Vagina (tissue), 2 donors: ENCODE measurements around the gene RSU1. TPM values are rescaled to one million over a fixed set of nuclear protein-coding genes. Genes with fewer than 3 reads are reported as not detected.

ENCODE experiments used
- DNase-seq, 2 donors: peaks; one replicate each; pipeline ENCODE4 v3.0.0-alpha.2; 2017; ENCODE audit errors: extremely low spot score in 2 of 2
- H3K27ac ChIP-seq: fragments of 200-600 bp; sonication (generic); one replicate; pipeline ENCODE4 v1.5.1; 2019
- H3K27me3 ChIP-seq: fragments of 200-600 bp; sonication (generic); one replicate; pipeline ENCODE4 v1.5.1; 2019
- H3K36me3 ChIP-seq, 2 donors: fragments of 200-600 bp; sonication (generic); one replicate each; pipeline ENCODE4 v1.5.1; 2017 to 2019
- H3K4me1 ChIP-seq: fragments of 200-600 bp; sonication (generic); one replicate; pipeline ENCODE4 v1.5.1; 2019
- H3K4me3 ChIP-seq, 2 donors: fragments of 200-600 bp; sonication (generic); 1 replicate in 1 of 2; 2 replicates in 1 of 2; pipeline ENCODE4 v1.5.1; 2016 to 2019
- H3K9me3 ChIP-seq: fragments of 200-600 bp; sonication (generic); one replicate; pipeline ENCODE4 v1.5.1; 2019
- POLR2A ChIP-seq, 2 donors: fragments of 450-650 bp; IDR thresholded peaks; one replicate each; pipeline ENCODE4 v1.6.1; 2017; ENCODE audit warnings: antibody characterized with exemption in 2 of 2, mild to moderate bottlenecking in 2 of 2, moderate library complexity in 2 of 2
- POLR2AphosphoS5 ChIP-seq, 2 donors: sonication (generic); formaldehyde crosslinking; IDR thresholded peaks; one replicate each; pipeline ENCODE4 v1.9.0; 2017; ENCODE audit warnings: antibody characterized with exemption in 2 of 2, mild to moderate bottlenecking in 2 of 2, low read depth in 1 of 2; ENCODE audit not compliant: insufficient read depth in 1 of 2
- intact Hi-C: fragments of 100-400 bp; cut with DNase I; formaldehyde crosslinking; loops from one replicate; pipeline ENCODE4 v1.15.1; 2023
- total RNA-seq: library from RNA; depleted of rRNA; stranded (reverse); fragments of >200 nt; gene quantifications from one replicate; pipeline ENCODE4 v1.2.3, GENCODE V29; 2016
- TF ChIP-seq, protein P1 (sequence below), 3 experiments: fragments of 450-650 bp in 2 of 3; fragments of 200-600 bp in 1 of 3; sonication (generic) in 1 of 3; IDR thresholded peaks; one replicate each; pipeline ENCODE4 v1.5.1; 2017 to 2019; ENCODE audit warnings: antibody characterized with exemption in 3 of 3, mild to moderate bottlenecking in 2 of 3, moderate library complexity in 2 of 3

RSU1 gene
- total RNA-seq, 1 donor from 2014 or later = 50.3 TPM

GRCh38 chr10:16599662-16600061 lies 217.6 kb downstream of the RSU1 start:
- Histone ChIP-seq H3K4me1 (no peaks in the 10 kb centered on the region), H3K4me3 (no peak overlapping the region), H3K9me3 (no peaks in the 10 kb centered on the region), H3K27me3 (no peaks in the 10 kb centered on the region), H3K36me3 (no peaks in the 10 kb centered on the region), H3K27ac (no peak overlapping the region)
- TF ChIP-seq POLR2AphosphoS5 (IDR thresholded peaks at IDR 0.05; ENCODE audit: insufficient read depth in 1 of 2, low read depth in 1 of 2) (no peak), POLR2A (IDR thresholded peaks at IDR 0.05) (no peak)
- TF ChIP-seq, protein P1, sequence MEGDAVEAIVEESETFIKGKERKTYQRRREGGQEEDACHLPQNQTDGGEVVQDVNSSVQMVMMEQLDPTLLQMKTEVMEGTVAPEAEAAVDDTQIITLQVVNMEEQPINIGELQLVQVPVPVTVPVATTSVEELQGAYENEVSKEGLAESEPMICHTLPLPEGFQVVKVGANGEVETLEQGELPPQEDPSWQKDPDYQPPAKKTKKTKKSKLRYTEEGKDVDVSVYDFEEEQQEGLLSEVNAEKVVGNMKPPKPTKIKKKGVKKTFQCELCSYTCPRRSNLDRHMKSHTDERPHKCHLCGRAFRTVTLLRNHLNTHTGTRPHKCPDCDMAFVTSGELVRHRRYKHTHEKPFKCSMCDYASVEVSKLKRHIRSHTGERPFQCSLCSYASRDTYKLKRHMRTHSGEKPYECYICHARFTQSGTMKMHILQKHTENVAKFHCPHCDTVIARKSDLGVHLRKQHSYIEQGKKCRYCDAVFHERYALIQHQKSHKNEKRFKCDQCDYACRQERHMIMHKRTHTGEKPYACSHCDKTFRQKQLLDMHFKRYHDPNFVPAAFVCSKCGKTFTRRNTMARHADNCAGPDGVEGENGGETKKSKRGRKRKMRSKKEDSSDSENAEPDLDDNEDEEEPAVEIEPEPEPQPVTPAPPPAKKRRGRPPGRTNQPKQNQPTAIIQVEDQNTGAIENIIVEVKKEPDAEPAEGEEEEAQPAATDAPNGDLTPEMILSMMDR (IDR thresholded peaks at IDR 0.05) = no peak
- no peak for DNase-seq
- intact Hi-C loops = no loop called here

GRCh38 chr10:16597656-16598055 lies 219.6 kb downstream of the RSU1 start:
- DNase-seq = no peak
- intact Hi-C loops = no loop called here
- Histone ChIP-seq H3K4me1 (no peaks in the 10 kb centered on the region), H3K4me3 (no peak overlapping the region), H3K27ac (no peak overlapping the region), H3K9me3 (no peaks in the 10 kb centered on the region), H3K27me3 (no peaks in the 10 kb centered on the region), H3K36me3 (no peaks in the 10 kb centered on the region)
- TF ChIP-seq, protein P1 (IDR thresholded peaks at IDR 0.05) = no peak
- no peak for TF ChIP-seq POLR2A (IDR thresholded peaks at IDR 0.05)
- TF ChIP-seq POLR2AphosphoS5 (IDR thresholded peaks at IDR 0.05; ENCODE audit: insufficient read depth in 1 of 2, low read depth in 1 of 2) = no peak

- intact Hi-C loops = no loop called here
- Histone ChIP-seq H3K9me3 (no peaks in the 10 kb centered on the region), H3K4me1 (no peaks in the 10 kb centered on the region), H3K36me3 (no peaks in the 10 kb centered on the region), H3K27ac (no peak overlapping the region), H3K4me3 (no peak overlapping the region), H3K27me3 (no peaks in the 10 kb centered on the region)
- DNase-seq = no peak
- TF ChIP-seq, protein P1 (IDR thresholded peaks at IDR 0.05) = no peak
- no peak for TF ChIP-seq POLR2AphosphoS5 (IDR thresholded peaks at IDR 0.05; ENCODE audit: insufficient read depth in 1 of 2, low read depth in 1 of 2)
- TF ChIP-seq POLR2A (IDR thresholded peaks at IDR 0.05) = no peak
Measured at GRCh38 chr10:16592378-16592777, 224.8 kb downstream of the RSU1 start.

GRCh38 chr10:16586358-16587138 lies 230.7 kb downstream of the RSU1 start:
- intact Hi-C loops = no loop called here
- Histone ChIP-seq H3K27me3 (no peaks in the 10 kb centered on the region), H3K4me1 (no peaks in the 10 kb centered on the region), H3K27ac (no peak overlapping the region), H3K36me3 (no peaks in the 10 kb centered on the region), H3K4me3 (no peak overlapping the region), H3K9me3 (no peaks in the 10 kb centered on the region)
- no peak for DNase-seq
- TF ChIP-seq POLR2A (IDR thresholded peaks at IDR 0.05) (no peak), POLR2AphosphoS5 (IDR thresholded peaks at IDR 0.05; ENCODE audit: insufficient read depth in 1 of 2, low read depth in 1 of 2) (no peak)
- TF ChIP-seq, protein P1 (IDR thresholded peaks at IDR 0.05) = no peak

- Histone ChIP-seq H3K4me3 (no peak overlapping the region), H3K9me3 (no peaks in the 10 kb centered on the region), H3K27ac (no peak overlapping the region), H3K27me3 (no peaks in the 10 kb centered on the region), H3K36me3 (no peaks in the 10 kb centered on the region), H3K4me1 (no peaks in the 10 kb centered on the region)
- intact Hi-C loops = no loop called here
- TF ChIP-seq, protein P1 (IDR thresholded peaks at IDR 0.05) = no peak
- TF ChIP-seq POLR2A (IDR thresholded peaks at IDR 0.05) = no peak
- no peak for TF ChIP-seq POLR2AphosphoS5 (IDR thresholded peaks at IDR 0.05; ENCODE audit: insufficient read depth in 1 of 2, low read depth in 1 of 2)
- no peak for DNase-seq
Measured at GRCh38 chr10:16585103-16585502, 232.1 kb downstream of the RSU1 start.
